ENCODE measurements around the gene MXD3.

DNA sequence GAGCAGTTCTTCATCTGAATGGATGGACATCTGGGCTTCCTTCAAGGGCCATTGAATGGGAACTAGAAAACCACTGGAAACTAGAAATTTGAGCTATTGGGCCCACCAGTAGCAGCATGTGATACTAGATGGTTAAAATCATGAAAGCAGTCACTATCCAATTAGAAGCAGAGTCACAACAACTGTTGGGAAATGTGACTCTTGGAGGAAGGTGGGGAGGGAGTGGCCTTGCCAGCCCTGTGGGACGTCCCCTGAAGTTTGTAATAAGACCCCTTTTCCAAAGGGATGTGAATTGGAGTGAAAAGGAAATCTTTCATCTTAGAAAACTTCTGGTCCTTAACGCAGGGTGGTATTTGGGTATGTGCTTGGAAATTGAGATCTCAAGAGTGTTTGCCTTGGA, 13.8 kb downstream of the MXD3 start:
- TF ChIP-seq EZH2 (IDR thresholded peaks at IDR 0.05; ENCODE audit: low read depth), result no peak
- TF ChIP-seq, protein P1, sequence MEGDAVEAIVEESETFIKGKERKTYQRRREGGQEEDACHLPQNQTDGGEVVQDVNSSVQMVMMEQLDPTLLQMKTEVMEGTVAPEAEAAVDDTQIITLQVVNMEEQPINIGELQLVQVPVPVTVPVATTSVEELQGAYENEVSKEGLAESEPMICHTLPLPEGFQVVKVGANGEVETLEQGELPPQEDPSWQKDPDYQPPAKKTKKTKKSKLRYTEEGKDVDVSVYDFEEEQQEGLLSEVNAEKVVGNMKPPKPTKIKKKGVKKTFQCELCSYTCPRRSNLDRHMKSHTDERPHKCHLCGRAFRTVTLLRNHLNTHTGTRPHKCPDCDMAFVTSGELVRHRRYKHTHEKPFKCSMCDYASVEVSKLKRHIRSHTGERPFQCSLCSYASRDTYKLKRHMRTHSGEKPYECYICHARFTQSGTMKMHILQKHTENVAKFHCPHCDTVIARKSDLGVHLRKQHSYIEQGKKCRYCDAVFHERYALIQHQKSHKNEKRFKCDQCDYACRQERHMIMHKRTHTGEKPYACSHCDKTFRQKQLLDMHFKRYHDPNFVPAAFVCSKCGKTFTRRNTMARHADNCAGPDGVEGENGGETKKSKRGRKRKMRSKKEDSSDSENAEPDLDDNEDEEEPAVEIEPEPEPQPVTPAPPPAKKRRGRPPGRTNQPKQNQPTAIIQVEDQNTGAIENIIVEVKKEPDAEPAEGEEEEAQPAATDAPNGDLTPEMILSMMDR (conservative IDR thresholded peaks at IDR 0.05), result no peak

All from PC-9 (cell line).